ENCODE data around the gene CNTN4.
"Not testable (repeated sequence)": the region's sequence is repeated elsewhere in the genome, so short reads cannot be mapped to it uniquely, and the experiment has no call there.

The CNTN4 gene

GRCh38 chr3:2872884-2873283 is 774.2 kb downstream of the CNTN4 start:
- DNase-seq: no peak

DNA sequence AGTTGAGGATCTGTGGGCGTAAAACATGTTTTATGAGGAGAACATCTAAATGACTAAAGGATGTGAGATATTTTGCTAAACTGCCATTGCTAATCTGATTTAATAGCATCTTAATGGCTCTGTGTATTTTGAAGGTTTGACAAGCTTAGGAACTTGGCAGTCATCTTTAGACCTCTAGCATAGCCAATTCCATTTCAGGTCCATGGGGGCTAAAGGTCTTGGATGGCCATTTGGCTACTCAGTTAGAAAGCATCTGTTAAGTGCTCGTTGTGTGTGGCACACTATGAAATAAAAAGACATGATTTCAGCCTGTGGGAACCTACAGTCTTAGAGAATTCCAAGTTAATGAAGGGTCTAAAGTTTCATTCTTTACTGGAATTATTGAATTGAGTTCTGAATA is 775.3 kb downstream of the CNTN4 start:
- DNase-seq: no peak

- no peak for DNase-seq
These were observed 777.0 kb downstream of the CNTN4 start for GRCh38 chr3:2875699-2876098.

GRCh38 chr3:2876362-2876761 is 777.7 kb downstream of the CNTN4 start:
- no peak for DNase-seq

GRCh38 chr3:2879023-2879422 is 780.4 kb downstream of the CNTN4 start:
- DNase-seq: no peak

GRCh38 chr3:2879587-2879986 is 780.9 kb downstream of the CNTN4 start:
- DNase-seq: no peak

DNA sequence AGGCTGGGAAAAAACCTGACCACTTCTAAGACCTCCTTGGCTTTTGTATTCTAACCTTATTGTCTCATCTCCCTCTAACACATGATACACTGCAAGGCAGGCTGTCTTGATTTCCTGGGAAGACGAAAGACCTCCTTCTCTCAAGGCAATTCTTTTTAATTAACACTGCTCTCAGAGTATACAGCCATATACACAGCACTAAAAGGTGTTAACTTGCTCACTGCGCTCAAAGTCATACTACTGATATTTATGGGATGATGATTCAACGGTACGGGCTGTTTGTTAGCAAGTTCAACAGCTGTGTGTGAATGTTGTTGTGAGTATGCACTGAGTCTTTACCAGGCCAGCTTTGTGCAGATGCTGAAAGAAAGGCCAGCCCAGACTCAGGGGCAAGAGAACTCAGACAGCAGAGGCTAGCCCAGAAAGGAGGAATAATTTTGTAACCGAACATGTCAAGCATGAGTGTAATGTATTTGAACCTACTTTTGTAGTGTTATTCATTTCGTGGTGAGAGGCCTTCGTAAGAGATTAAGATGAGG is 781.6 kb downstream of the CNTN4 start:
- no peak for DNase-seq

- DNase-seq: no peak
These were observed 784.6 kb downstream of the CNTN4 start for GRCh38 chr3:2883283-2883682.

- no peak for DNase-seq
These were observed 789.9 kb downstream of the CNTN4 start for GRCh38 chr3:2888592-2888991.

DNA sequence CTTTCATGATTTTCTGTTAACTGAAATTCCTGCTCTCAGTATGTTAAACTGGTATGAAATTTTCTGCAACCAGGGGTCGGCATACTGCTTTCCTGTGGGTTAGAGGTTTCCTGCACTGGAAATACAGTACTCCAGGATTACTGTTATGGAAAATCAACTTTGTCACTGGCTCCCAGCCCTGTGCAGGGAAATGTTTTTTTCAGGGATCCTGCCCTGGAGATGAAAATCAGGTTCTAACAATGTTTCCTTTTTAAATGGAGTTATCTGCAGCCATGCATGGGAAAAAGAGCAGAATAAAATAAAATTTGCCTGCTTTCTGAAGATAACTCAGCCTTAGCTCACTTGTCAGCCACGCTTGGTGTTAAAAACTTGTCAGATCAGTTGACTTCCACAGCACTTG is 791.1 kb downstream of the CNTN4 start:
- no peak for DNase-seq

GRCh38 chr3:2896308-2896939 is 797.8 kb downstream of the CNTN4 start:
- no peak for DNase-seq

GRCh38 chr3:2897821-2898220 is 799.2 kb downstream of the CNTN4 start:
- no peak for DNase-seq

DNA sequence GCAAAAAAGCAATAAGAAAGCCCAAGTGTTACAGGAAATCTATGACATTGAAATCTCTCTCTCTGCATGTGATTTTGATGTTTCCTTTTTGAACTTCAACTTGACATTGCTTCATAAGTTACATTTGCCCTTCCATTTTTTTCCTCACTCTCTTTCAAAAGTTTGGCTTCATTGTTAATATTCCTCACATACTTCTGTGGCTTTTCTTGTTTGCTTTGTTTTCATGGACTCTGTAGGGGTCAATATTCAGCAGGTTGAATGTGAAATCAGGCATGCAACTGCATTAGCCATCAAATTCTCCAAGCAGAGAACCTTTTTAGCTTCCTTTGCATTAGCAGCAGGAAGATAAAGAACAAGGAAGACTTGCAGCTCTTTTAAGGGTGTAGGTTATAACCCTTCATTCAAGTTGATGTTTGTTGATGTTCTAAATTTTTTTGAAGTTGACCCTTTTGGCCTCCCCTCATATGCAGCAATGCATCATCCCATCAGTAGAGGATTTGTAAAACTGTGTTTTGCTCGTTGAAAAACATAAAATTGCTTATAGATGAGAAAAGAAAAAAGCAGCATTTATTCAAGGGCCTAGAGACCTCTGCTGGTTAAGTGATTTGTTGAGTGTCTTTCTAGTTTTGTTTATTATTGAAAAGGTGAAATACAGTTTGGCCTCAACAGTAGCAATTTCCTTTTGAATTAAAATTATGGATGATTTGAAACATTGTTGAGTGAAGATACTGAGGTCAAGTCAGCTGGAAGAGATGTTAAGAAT is 800.1 kb downstream of the CNTN4 start:
- DNase-seq: no peak

DNA sequence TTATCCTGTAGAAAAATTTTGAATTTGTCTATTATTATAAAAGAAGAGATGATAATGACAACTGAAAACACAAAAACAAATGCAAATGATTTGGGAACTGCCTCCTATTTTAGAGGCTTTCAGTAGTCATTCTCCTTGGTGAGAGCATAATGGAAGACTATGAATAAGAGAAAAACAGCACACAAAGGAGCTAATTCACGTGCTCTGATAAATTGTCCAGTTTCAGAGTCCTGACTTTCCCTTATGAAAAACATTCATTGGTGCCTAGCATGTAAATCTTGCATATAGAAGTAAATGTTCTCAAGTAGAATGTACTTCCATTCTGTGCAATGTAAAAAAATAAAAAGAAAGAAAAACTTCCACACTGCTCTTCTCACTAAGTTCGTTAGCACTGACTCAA is 805.4 kb downstream of the CNTN4 start:
- DNase-seq: no peak

DNA sequence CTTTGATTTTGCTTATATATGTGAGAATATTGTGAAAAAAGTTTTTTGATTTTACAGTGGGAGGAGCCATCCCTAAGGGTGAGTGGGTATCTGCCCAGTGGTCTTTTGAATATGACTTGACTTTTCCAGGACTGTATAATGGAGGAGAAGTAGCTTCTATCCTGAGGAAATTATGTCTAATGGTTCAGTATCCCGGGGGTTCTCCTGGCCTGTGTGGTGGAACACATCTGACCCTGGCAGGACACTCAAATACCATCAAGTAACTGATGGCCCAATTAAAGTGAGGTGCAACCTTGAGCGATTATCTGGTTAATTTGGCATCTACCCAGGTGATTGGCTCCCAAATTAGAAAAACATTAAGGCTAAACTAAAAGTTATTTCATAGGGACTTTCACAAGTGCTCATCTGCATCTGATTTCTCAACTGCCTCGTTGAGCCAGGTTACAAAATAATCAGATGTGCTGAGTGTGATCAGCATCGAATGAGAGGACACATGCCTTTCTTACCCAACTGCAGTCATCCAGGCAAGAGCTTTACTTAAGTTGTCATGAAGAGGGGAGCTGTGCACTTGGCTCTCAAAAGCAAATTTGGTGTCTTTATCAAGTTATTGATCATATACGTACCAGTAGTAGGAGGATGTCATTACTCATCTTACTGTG is 810.2 kb downstream of the CNTN4 start:
- DNase-seq: no peak

DNA sequence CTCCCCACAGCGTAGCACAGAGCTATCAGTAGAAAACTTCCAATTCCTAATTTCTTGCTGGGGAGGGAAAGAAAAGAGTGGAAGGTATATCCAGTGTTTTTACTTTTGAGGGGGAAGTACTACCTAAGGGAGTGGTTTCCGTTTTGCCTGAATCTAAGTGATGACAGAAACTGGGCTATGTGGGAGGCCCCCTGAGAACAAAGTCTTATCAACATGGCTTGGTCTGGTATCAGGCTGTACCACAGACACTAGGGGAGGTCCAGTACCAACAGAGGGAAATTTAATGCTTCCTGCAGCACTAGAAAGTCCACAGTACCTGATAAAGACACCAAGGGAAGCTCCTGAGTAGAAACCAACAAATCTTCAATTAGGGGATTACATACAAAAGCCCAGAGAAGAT is 812.3 kb downstream of the CNTN4 start:
- no peak for DNase-seq

DNA sequence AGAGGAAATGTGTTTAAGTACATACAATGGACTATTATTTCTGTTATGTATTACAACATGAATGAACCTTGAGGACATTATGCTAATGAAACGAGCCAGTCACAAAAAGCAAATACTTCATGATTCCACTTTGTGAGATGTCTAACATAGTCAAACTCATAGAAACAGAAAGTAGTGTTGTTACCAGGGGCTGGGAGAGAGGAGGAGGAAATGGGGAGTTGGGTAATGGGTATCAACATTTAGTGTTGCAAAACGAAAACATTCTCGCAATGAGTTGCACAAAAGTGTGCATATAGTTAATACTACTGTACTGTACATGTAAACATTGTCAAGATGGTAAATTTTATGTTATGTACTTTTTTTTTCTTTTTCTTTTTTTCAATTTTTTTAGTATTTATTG is 817.2 kb downstream of the CNTN4 start:
- no peak for DNase-seq

DNA sequence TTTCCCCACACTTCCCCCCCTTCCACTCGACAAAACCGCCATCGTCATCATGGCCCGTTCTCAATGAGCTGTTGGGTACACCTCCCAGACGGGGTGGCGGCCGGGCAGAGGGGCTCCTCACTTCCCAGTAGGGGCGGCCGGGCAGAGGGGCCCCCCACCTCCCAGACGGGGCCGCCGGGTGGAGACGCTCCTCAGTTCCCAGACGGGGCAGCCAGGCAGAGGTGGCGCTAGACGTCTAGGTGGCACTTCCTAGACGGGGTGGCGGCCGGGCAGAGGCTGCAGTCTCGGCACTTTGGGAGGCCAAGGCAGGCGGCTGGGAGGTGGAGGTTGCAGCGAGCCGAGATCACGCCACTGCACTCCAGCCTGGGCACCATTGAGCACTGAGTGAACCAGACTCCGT is 818.0 kb downstream of the CNTN4 start:
- DNase-seq: not testable (repeated sequence)

GRCh38 chr3:2920103-2920502 is 821.4 kb downstream of the CNTN4 start:
- DNase-seq: no peak

GRCh38 chr3:2921452-2921851 is 822.8 kb downstream of the CNTN4 start:
- no peak for DNase-seq

DNA sequence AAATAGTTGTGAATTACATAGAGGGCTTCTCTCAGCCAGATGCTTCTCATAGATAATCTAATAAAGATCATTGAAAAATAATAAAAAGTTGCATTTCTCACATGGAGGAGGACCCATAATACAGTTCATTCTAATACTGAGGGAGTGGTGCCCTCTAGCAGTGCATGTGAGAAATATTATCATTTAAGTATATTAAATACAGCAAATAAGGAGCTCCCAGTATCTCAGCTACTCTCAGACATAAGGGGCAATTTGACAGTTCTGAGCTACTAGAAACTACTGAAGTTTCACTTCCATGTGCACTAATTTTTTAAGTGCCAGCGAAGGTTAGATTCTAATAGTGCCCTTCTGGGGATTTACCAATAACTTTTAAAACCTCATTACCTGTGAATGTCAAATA is 823.2 kb downstream of the CNTN4 start:
- peak; percentile 19 for DNase-seq

DNA sequence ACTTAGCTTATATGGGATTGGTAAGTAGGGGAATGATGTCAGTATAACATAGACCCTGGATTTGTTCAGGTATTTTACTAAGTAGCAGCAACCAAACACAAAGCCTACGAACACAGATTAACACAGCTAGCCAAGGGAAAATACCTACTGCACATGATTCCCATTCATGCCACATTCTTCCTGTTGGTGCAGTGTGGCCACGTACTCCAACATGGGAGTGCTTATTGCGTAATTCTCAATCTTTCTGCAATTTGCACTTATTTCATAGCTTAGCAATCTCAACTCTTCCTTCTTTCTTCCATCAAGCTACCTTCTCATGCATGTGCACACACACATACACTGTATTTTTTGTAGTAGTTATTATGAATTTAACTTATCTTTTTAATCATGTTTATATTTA is 824.7 kb downstream of the CNTN4 start:
- no peak for DNase-seq

DNA sequence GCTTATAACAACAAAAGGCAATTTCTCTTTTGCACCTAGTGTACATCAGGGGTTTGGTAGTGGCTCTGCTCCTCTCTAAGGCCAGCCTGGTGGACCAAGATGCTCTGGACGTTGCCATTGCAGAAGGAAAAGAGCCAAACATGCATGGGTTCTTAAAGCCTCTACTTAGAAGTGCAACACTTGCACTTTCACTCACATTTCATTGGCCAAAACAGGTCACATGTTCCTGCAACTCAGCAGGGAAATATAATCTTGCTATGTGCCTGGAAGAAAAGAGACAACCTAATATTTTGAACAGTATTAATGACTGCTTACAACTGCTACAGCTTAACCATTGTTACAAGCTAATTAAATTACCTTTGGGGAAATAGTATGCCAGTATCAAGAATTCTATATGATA is 828.6 kb downstream of the CNTN4 start:
- no peak for DNase-seq

DNA sequence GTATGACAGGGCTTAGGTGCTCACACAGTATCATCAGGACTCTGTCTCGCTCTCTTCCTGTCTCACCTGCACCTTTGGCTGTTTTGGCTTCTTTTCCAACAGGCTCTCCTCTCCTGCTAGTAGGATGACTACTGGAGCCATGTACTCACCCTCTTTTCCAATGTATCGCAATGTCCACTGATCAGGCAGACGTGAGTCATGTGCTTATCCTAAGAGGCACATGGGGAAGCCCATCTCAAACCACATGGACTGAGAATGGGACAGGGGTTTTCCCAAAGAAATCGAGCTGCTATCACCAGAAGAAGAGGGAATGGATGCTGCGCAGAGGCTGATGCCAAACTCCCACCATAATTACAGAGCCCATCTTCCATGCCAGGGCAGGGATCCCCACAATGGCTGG is 830.9 kb downstream of the CNTN4 start:
- no peak for DNase-seq
